SKM-1 (cell line): ENCODE data around the gene NUDT7.

Source experiments
- DNase-seq: peaks from one replicate; lab custom pipeline; 2025; ENCODE audit not compliant: unreplicated experiment; lab: John Stamatoyannopoulos, UW

NUDT7 gene

DNA sequence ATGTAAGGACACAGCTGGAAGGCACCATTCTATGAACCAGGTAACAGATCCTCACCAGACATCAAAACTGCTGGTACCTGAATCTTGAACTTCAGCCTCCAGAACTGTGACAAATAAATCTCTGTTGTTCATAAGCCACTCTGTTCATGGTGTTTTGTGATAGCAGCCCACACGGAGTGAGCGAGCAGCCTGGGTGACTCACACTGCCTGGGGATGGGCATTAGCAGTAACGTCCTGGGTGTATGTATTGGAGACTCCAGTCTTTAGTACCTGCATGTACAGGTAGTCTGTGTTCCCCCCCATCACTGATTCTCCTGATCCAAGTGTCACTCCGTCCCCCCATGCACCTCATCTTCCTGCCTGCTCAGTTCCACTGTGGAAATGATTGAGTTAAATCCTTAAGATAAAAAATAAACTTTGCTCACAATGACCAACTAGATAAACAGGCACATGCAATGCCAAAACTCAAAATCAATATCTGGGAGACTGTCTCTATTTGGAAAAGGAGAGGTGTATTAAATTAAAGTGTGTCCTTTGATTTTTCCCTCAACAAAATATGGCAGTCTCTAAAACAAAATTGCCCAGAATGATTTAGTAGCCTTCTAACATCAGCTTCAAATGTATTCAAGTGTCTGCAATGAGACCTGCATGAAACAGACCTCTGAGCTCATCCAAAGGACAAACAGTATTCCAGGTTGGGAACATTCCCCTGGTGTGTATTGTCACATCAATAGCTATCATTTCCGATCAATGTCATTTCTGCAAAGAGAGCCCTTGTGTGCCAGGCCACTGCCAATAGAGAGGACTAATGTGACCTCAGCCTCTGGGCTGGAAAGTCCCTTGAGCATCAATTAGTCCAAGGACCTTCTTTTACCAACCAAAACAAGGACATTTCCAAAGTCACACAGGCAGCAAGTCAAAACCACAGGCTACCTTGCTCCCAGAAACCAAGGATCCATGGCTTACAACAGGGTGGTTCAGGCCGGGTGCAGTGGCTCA lies 53.9 kb downstream of the NUDT7 start:
- no peak for DNase-seq

DNA sequence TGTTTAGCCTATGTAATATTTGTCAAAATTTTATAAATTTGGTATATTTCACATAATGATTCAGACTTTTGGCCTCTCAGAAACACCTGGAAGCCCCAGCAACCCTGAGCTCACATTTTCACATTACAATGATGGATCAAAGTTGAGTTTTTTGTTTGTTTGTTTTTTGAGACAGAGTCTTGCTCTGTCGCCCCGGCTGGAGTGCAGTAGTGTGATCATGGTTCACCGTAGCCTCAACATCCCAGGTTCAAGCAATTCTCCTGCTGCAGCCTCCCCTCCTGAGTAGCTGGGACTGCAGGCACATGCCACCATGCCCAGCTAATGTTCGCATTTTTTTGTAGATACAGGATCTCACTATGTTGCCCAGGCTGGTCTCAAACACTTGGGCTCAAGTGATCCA lies 55.4 kb downstream of the NUDT7 start:
- DNase-seq, result no peak

DNA sequence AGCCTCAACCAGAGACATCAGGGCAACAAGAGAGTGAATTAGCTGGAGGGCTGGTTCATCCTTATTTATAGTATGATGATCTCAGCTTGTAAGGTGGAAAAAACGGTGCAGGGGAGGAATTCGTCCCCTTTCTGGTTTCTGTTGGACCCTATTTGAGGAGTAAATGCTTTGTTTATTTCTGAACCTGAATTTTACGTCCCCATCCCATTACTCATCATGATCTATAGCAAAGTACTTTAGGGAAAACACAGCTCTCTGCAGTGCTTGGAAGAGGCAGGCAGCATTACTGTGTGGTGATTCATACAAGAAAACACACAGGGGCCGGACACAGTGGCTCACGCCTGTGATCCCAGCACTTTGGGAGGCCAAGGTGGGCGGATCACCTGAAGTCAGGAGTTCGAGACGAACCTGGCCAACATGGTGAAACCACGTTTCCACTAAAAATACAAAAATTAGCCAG lies 58.1 kb downstream of the NUDT7 start:
- no peak for DNase-seq

DNA sequence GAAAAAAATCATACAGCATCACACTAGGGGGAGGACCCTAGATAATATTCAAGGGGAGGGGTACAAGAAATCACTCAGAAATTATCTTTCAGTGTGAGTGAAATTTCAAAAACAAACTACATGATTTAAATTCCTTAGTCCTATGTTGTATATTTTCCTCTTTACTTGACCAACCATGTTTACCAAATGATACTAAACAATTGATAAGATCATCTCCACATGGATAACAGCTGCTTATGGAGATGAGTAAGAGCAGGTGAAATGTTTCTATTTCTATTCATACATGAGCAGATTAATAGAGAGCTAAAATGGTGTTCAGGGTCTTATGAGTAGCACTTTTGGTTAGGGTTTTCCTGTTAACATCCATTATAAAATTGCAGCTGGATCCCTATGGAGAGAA lies 58.8 kb downstream of the NUDT7 start:
- DNase-seq, result no peak

DNA sequence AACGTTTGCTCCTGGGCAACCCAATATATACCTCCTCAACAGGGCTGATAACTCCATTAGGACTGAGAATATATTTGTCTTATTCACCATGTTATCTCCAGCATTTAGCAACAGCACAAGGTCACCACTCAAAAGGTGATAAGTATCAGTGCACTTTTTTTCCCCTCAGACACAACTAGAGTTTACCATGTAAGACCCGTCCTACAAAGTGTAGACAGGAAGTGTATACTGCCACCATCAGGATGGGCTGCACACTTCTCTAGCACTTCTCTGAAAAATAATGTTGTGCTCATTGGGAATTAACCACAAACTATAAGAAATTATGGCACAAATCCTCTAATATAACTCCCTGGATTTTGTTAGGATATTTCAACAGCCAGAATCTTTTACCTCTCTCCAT lies 60.4 kb downstream of the NUDT7 start:
- no peak for DNase-seq

DNA sequence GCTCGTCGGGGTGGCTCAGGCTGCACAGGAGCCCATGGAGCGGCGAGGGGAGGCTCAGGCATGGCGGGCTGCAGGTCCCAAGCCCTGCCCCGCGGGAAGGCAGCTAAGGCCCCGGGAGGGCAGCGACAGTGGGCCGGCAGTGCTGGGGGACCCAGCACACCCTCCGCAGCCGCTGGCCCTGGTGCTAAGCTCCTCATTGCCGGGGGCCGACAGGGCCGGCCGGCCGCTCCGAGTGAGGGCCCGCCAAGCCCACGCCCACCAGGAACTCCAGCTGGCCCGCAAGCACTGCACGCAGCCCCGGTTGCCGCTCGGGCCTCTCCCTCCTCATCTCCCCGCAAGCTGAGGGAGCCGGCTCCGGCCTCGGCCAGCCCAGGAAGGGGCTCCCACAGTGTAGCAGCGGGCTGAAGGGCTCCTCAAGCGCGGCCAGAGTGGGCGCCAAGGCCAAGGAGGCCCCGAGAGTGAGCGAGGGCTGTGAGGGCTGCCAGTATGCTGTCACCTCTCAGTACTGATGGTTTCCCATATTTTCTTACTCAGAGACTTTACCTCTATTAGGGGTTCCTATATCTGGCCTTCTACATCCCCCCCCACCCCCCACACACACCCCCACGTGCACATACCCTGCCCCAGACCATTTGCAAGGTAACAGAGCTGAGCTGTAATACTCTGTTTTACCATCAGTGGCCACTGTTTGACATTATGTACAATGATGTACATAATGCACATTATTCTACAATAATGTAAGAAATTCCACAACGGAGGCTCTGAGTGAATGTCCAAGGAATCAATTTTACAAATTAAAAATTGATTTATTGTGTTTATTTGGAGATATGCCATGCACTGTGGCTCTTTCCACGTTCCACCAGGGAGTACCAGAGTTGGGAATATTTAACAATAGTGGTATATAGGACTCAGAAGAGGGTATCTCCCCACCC lies 62.4 kb downstream of the NUDT7 start:
- DNase-seq, result no peak

DNA sequence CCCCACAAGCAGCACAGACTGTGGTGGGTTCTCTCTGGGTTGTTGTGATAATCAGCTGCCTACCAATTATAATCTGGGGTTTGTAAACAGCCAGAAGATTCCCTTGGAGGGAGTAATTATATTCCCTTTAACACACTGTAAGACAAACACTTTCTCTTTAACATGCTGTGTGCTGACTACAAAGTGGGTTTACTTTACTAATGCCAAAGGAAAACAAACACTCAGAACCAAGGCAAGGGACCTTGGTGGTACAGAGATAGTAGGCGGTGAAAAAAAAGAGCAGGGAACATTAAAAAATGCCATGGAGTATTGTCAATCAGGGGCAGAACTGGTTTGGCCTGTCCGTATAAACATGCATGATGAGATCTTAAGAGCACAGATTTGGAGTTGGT lies 63.1 kb downstream of the NUDT7 start:
- no peak for DNase-seq

DNA sequence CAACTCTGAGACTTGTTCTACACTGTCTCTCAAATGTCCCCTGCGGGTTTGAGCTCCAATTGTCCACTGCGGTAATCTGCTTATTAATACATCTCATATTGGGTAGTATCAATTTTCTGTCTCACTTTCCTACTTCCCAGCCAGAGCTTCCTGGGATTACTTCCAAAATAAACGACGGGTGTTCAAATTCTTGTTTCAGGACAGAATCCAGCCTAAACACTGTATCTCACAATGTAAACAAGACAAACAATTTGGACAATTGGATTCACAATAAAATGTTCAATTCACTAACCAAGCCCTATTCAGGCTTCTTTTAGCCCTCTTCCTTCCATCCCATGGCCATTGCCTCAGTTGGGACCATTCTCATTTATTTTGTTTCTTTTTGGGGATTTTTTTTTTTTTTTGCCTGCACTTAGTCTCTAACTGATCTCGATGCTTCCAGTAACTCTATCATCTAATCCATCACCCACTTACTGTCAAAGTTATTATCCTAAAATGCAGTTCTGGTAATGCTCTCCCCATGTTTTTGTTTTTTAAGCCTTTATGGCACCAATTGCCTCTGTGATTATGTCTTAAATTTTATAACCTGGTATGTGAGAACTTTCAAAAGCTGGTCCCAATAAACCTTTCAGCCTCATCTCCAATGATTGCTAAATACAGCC lies 64.0 kb downstream of the NUDT7 start:
- DNase-seq, result no peak

DNA sequence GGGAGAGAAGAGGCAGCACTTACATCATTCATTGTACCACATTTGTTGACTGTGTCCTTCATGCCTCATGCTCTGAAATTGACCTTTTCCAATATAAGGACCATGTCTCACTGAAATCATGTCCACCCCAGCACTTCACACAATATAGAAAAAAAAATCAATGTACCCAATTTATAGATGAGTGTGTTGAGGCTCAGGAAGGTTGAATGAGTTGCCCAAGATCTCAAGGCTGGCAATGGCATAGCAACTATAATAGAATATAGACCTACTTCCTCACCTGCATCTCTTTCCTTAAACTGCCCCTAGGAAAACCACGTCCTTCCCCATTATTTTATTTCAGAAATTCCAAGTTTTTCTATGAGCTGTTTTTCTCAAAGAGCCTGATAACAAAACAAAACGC lies 65.1 kb downstream of the NUDT7 start:
- no peak for DNase-seq

DNA sequence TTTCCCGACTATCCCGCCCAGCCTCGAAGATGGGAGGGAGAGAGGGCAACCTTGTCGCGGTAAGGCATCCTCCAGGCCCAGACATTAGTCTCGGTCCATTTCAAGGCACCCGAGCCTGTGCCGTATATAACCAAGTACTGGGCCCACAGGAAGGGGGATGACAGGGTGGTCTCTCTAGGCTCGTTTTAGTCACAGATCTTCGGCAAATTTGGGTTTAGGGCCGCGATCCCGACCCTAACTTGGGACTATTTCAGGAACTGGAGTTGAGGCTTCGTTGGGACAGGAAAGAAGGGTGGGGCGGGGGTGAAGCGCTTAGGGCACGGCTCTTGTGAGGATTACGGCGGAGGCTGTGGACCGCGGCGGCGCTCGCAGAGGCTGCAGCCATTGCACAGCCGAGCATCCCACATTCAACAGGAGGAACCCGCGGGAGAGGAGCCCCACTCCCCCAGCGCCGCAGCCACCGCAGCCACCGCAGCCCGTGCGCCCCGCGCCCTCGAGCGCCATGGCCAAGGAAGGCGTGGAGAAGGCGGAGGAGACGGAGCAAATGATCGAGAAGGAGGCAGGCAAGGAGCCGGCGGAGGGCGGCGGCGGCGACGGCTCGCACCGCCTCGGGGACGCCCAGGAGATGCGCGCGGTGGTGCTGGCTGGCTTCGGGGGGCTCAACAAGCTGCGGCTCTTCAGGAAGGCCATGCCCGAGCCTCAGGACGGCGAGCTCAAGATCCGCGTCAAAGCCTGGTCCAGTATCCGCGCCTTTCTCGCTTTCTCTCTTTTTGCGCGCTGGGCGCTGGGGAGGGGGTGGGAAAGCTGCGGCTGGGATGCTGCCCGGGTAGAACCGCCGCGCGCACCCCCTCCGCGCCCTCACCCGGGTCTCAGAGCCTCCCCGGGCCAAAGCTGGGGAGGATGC lies 66.1 kb downstream of the NUDT7 start, which contains the start of gene VAT1L:
Gene VAT1L (plus strand): TSS at position 384 of the 904 bp plus-strand sequence. CDS start 119 bp downstream, at position 503.
- DNase-seq, result no peak

DNA sequence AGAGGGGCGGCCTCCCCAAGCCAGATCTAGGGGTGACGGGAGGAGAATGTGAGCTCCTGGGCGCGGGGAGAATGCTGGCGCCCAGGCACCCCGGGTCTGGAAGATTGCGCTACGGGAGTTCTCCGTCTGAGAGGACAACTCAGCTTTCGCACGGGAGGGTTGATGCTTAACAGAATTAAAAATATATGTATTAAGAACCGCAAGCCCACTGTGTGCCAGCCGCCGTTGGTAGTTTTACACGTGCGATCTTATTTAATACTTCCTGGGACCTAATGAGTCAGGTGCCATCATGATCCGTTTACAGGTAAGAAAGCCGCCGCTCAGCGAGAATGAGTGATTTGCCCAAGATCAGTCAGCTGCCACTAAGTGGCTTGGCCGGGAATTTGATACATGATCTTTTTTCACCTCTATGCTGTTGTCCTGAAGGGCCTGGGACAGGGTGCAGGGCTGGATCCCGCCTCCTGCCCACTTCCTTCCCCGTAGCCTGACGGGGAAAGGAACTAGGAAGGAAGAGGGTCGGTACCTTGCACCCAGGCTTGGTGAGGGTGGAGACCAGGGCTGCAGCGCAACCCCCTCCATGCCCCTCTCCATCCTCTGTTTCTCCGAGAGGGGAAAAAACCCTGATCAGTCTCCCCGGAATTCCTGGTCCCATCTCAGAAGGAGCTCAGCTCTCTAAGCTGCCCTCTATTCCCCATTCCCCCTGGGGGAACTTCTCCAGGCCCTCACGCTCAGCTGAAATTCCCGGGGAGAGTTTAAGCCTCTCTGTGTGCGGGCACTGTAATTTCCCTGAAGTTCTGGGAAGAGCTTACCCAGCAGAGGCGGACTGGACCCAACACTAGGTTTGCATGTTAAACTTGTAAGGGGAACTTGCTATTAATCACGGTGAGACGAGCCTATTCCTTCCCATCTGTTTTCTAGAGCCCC lies 67.0 kb downstream of the NUDT7 start:
- no peak for DNase-seq

DNA sequence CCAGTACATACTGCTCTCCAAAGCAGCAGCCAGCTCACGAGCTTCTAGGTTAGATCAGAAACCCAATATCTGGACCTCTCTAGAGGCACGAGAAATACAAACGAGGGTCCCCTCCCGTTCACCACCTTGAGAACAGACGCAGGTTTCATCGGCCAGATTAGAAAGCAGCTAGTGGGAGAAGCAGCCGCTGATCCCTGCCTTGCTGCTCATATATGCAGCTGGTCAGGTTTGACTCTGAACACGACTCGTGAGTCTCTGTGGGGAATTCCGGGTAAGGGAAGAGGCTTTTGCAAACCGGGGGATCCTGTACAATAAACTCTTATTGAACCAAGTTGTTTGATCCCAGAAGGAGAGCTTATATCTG lies 67.7 kb downstream of the NUDT7 start:
- no peak for DNase-seq

DNA sequence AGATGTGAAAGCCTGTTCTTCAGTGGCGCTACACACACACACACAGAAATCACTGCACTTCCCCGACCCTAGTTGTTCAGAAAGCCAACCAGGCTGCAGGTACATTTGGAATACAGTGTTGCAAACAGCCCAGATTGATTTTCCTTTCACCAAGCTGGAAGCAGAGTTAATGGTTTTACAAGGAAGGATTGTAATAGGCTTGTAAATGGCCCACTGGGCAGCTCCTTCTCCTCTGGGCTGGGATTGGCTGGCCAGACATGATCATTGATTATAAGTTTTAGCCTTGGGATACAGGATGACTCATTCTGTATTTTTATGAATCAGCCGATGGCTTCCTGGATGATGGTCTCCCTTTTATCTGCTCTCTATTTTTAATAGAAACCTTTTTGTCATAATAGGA lies 68.6 kb downstream of the NUDT7 start:
- DNase-seq, result no peak
